Activated CD4-positive, alpha-beta memory T cell treated with anti-CD3 and anti-CD28 coated beads, Interleukin-2, amount 10 ng/mL, durations not matched to agents 7 days and 5 days (primary cell): ENCODE measurements around the gene PLEKHD1. TPM values are rescaled to one million over a fixed set of nuclear protein-coding genes. Genes with fewer than 3 reads are reported as not detected.
"Not testable (repeated sequence)": the region's sequence is repeated elsewhere in the genome, so short reads cannot be mapped to it uniquely, and the experiment has no call there.

Experiments
- CTCF ChIA-PET: fragments of 350-600 bp; sonication (Branson Sonifier 250); formaldehyde crosslinking; loops from one replicate; lab custom pipeline; 2021; ENCODE audit warnings: antibody characterized with exemption, inconsistent platforms; lab: Charles Lee
- POLR2A ChIA-PET: fragments of 350-600 bp; sonication (Branson Sonifier 250); formaldehyde crosslinking; loops from one replicate; lab custom pipeline; 2021; ENCODE audit warnings: antibody characterized with exemption; lab: Charles Lee
- DNase-seq: peaks from one replicate; pipeline ENCODE4 v3.0.0-alpha.2; 2020
- H3K27ac Mint-ChIP-seq: one replicate; pipeline ENCODE4 v1.8.0; 2021; ENCODE audit warnings: mild to moderate bottlenecking, mixed read lengths
- H3K27me3 Mint-ChIP-seq: one replicate; pipeline ENCODE4 v1.8.0; 2021; ENCODE audit warnings: mixed read lengths
- H3K36me3 Mint-ChIP-seq: one replicate; pipeline ENCODE4 v1.8.0; 2021; ENCODE audit warnings: low read depth, mixed read lengths
- H3K4me1 Mint-ChIP-seq: one replicate; pipeline ENCODE4 v1.8.0; 2021; ENCODE audit warnings: mixed read lengths
- H3K4me3 Mint-ChIP-seq: one replicate; pipeline ENCODE4 v1.8.0; 2021; ENCODE audit warnings: mild to moderate bottlenecking, mixed read lengths
- H3K9me3 Mint-ChIP-seq: one replicate; pipeline ENCODE4 v1.8.0; 2021; ENCODE audit warnings: mixed read lengths
- total RNA-seq, 2 experiments: library from RNA; stranded (reverse); gene quantifications; one replicate each; pipeline ENCODE4 v1.2.3, GENCODE V29; 2021

The PLEKHD1 gene
- total RNA-seq, 2 experiments from 2014 or later: 0.13 to 0.15 TPM

DNA sequence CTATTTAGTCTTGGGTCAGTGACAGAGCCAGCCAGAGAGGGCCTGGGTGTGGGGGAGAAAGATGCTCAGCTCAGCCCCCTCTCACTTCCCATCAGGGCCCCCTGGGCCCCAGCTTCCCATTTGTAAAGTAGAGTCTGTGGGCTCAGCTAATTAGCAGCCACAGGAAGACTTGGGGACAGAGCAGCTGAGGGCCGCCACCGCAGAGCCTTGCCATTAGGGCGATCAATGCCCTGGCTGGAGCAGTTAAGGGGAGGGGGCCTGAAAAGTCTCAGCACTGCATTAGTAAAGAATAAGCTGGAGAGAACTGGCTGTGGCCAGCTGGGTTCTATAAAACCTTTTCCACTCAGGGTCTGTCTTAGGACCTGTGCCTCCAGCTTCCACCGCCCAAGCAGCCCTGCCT, 2.7 kb downstream of the PLEKHD1 start:
- Mint-ChIP-seq H3K27me3 (peaks cover 57% of the 10 kb centered on the region), H3K9me3 (no peaks in the 10 kb centered on the region), H3K4me1 (peaks cover 4% of the 10 kb centered on the region), H3K36me3 (no peaks in the 10 kb centered on the region), H3K27ac (no peak overlapping the region), H3K4me3 (no peak overlapping the region)
- no peak for DNase-seq
- ChIA-PET POLR2A (no interaction called here), CTCF (interaction anchor here (0.9 to 2.5 kb wide), 3 partner anchors 13 to 28 kb away, joined by 4 to 7 read pairs (median 4); no protein-coding TSS in a partner anchor)

DNA sequence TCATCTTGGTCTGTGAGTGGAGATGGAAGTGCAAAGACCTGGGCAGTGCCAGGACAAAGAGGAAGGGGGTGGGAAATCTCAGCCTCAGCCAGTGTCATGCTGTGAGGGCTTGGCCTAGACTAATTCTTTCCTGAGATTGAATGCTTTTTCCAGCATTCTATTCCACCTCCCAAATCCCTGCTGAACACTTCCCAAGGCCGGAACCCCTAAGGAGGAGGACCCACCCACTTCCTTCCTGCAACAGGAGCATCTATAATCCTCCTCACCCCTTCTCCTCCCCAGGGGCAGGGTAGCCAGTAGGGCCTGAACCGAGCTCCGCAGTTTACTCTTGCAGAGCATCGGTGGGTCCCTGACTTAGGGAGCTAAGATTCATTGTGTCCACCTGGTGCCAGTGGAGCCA, 3.2 kb downstream of the PLEKHD1 start:
- POLR2A ChIA-PET: no interaction called here
- Mint-ChIP-seq H3K36me3 (no peaks in the 10 kb centered on the region), H3K4me1 (peaks cover 4% of the 10 kb centered on the region), H3K9me3 (no peaks in the 10 kb centered on the region), H3K27me3 (peaks cover 57% of the 10 kb centered on the region), H3K27ac (no peak overlapping the region), H3K4me3 (no peak overlapping the region)
- CTCF ChIA-PET: interaction anchor here (0.9 to 2.5 kb wide), 2 partner anchors 13 to 16 kb away, joined by 4 to 7 read pairs; no protein-coding TSS in a partner anchor
- no peak for DNase-seq

DNA sequence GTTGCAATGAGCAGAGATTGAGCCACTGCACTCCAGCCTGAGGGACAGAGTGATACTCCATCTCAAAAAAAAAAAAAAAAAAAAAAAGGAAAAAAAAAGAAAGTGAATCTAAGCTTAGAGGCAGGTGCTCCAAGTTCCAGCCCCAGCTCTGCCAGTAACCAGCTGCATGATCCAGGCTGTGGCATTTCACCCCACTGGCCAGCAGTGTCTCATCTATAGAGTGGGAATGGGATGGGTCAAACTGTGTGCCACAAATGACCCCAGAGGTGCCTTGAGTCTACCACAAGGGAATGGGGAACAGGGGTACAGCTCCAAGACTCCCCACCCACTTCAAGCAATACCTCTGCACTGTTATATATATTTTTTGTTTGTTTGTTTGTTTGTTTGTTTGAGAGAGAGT, 5.0 kb downstream of the PLEKHD1 start:
- Mint-ChIP-seq H3K4me1 (no peaks in the 10 kb centered on the region), H3K27ac (no peak overlapping the region), H3K27me3 (peaks cover 46% of the 10 kb centered on the region), H3K4me3 (no peak overlapping the region), H3K36me3 (no peaks in the 10 kb centered on the region), H3K9me3 (no peaks in the 10 kb centered on the region)
- ChIA-PET POLR2A (no interaction called here), CTCF (interaction anchor here (0.6 to 2.5 kb wide), 2 partner anchors 15 to 230 kb away, joined by 3 to 7 read pairs; partner anchors contain the start of gene GALNT16)
- DNase-seq: no peak

DNA sequence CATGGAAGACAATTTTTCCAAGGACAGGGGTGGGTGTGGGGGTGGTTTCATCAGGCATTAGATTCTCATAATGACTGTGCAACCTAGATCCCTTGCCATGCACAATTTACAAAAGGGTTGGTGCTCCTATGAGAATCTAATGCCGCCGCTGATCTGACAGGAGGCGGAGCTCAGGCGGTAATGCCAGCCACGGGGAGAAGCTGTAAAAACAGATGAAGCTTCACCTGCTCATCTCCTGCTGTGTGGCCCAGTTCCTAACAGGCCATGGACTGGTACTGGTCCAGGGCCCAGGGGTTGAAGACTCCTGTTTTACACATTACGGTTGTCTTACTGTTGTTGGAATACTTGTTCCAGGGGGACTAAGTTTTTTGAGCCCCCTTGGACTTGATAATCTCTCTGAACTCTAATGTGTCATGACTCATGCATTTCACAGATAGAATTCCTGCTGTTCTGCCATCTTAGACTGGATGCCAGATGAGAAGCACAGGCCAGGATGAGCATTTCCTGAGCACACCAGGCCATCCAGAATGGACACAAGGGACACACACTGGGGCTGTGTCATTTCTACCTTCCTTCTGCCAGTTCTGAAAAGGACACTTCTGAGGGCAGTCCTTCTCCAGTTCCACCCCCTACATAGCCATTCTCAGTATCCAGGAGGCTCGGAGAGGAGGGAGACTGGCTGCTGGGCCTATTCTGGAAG, 5.8 kb downstream of the PLEKHD1 start:
- no peak for DNase-seq
- no peaks in the 10 kb centered on the region for H3K36me3 Mint-ChIP-seq
- POLR2A ChIA-PET: no interaction called here
- no peak overlapping the region for H3K4me3 Mint-ChIP-seq
- peaks cover 46% of the 10 kb centered on the region for H3K27me3 Mint-ChIP-seq
- no peaks in the 10 kb centered on the region for H3K4me1 Mint-ChIP-seq
- no peak overlapping the region for H3K27ac Mint-ChIP-seq
- CTCF ChIA-PET: no interaction called here
- H3K9me3 Mint-ChIP-seq: no peaks in the 10 kb centered on the region

DNA sequence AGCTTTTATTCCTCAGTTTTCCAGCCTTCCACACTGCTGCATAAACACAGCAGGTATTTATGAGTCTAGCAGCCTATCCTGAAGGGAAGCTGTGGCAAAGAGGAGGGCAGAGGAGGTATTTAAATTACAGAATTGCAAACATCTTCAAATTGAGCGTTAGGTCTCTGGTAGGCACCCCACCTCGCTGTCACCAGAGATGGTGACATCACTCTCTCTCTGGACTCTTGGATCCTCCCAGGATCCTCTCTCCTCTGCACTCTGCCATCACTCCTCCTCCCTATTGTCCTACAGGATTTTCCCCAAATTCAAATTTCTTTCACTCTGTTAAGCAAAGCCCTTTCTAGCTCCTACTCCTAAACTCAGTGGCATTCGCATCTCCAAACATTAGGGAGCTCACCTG, 6.7 kb downstream of the PLEKHD1 start:
- no peak overlapping the region for H3K27ac Mint-ChIP-seq
- CTCF ChIA-PET: no interaction called here
- POLR2A ChIA-PET: no interaction called here

DNA sequence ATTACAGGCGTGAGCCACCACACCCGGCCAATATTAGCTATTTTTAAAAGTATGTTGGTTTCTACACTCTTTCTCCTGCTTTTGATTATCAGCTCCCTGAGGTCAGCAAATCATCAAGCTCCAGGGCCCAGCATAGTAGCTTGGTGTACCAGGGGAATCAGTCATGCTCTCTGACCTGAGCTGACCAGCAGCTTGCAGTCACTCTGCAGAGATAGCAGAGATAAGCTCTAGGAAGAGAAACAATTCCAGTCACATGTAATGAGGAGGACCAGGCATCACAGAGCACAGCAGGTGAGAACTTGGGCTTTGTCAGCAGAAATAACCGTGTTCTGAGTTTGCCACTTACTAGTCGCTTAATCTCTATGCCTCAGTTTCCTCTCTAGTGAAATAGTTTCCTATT, 8.5 kb downstream of the PLEKHD1 start:
- H3K27ac Mint-ChIP-seq: no peak overlapping the region
- no peak overlapping the region for H3K4me3 Mint-ChIP-seq
- no peaks in the 10 kb centered on the region for H3K9me3 Mint-ChIP-seq
- H3K4me1 Mint-ChIP-seq: no peaks in the 10 kb centered on the region
- no peaks in the 10 kb centered on the region for H3K36me3 Mint-ChIP-seq
- H3K27me3 Mint-ChIP-seq: peaks cover 26% of the 10 kb centered on the region
- ChIA-PET CTCF (interaction anchor here (1.0 to 1.4 kb wide), 3 partner anchors 11 to 34 kb away, joined by 3 to 4 read pairs (median 3); no protein-coding TSS in a partner anchor), POLR2A (no interaction called here)
- no peak for DNase-seq

More for the DNA sequence above, 6.7 kb downstream of the PLEKHD1 start:
- Mint-ChIP-seq H3K4me3 (no peak overlapping the region), H3K4me1 (no peaks in the 10 kb centered on the region), H3K9me3 (no peaks in the 10 kb centered on the region), H3K27me3 (peaks cover 38% of the 10 kb centered on the region), H3K36me3 (no peaks in the 10 kb centered on the region)
- DNase-seq: no peak

DNA sequence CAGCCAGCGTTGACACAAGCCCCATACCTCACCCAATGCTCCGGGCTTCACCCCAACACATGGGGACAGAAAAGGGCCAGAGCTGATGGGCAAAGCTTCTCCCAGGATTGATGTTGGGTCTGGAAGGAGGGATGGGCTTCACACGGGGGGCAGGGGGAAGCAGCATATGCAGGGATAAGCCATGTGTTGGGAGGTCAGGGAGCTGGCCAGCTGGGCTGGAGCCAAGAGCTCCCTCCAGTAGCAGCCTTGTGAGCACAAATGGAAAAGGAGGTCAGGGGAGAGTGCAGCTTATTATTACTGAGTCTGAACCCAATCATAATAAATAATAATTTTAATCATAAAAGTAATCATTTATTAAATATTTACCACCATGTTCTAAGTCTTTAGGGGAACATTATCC, 9.3 kb downstream of the PLEKHD1 start:
- Mint-ChIP-seq H3K4me1 (no peaks in the 10 kb centered on the region), H3K27me3 (peaks cover 22% of the 10 kb centered on the region), H3K9me3 (no peaks in the 10 kb centered on the region), H3K4me3 (no peak overlapping the region), H3K27ac (no peak overlapping the region), H3K36me3 (no peaks in the 10 kb centered on the region)
- ChIA-PET POLR2A (no interaction called here), CTCF (interaction anchor here (0.8 kb wide), 1 partner anchor 40 kb away, joined by 3 read pairs; no protein-coding TSS in a partner anchor)
- DNase-seq: no peak

DNA sequence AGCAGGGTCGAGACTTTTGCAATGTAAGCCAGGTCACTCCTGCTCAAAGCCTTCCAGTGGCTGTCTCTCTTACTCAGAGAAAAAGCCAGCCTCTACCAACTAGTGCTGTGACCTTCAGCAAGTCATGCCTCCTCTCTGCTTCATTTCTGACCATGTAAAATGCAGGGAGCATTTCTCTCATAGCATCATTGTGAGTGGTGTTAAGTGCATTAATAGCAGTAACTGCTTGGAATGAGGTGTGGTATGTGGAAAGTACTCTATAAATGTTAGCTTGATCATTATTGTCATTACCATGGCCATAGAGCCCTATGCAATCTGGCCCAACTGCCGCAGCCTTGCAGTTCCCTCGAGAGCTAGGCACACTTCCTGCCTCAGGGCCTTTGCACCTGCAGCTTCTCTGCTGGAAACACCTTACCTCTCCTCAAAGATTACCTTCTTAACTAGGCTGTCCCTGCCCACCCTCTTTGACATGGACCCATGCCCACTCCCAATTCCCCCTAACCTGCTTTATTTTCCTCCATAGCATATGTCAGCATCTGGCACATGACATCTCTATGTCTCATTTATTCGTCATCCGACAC, 10.9 kb downstream of the PLEKHD1 start:
- DNase-seq: no peak
- Mint-ChIP-seq H3K36me3 (no peaks in the 10 kb centered on the region), H3K4me3 (no peak overlapping the region), H3K27me3 (peaks cover 14% of the 10 kb centered on the region), H3K27ac (no peak overlapping the region), H3K4me1 (no peaks in the 10 kb centered on the region), H3K9me3 (no peaks in the 10 kb centered on the region)
- ChIA-PET CTCF (no interaction called here), POLR2A (no interaction called here)

DNA sequence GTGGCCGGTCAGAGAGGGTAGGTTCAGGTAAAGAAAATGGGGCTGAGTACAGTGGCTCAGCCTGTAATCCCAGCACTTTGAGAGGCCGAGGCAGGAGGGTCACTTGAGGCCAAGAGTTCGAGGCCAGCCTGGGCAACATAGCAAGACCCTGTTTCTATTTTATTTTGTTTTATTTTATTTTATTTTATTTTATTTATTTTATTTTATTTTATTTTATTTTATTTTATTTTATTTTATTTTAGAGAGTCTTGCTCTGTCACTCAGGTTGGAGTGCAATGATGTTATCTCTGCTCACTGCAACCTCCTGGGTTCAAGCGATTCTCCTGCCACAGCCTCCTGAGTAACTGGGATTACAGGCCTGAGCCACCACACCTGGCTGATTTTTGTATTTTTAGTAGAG, 13.3 kb downstream of the PLEKHD1 start:
- H3K36me3 Mint-ChIP-seq, POLR2A ChIA-PET: not testable (repeated sequence)

DNA sequence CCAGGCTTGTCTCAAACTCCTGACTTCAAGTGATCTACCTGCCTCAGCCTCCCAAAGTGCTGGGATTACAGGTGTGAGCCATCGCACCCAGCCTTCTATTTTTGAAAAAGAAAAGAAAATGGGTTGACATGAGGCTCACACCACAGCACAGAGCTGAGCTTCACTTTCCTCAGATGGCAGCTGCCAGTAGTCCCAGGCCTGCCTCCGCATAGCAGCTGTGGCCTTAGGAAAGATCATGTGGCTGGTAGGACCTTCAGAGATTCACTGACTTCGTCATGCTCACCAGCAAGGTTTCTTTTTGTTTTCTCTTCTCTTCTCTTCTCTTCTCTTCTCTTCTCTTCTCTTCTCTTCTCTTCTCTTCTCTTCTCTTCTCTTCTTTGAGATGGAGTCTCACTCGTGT, 13.8 kb downstream of the PLEKHD1 start:
- H3K27me3 Mint-ChIP-seq, DNase-seq, H3K27ac Mint-ChIP-seq, POLR2A ChIA-PET, H3K4me1 Mint-ChIP-seq, CTCF ChIA-PET, H3K4me3 Mint-ChIP-seq, H3K9me3 Mint-ChIP-seq, H3K36me3 Mint-ChIP-seq: not testable (repeated sequence)

More for the DNA sequence above, 13.3 kb downstream of the PLEKHD1 start:
- H3K4me1 Mint-ChIP-seq, DNase-seq, H3K27ac Mint-ChIP-seq, H3K27me3 Mint-ChIP-seq, CTCF ChIA-PET, H3K9me3 Mint-ChIP-seq, H3K4me3 Mint-ChIP-seq: not testable (repeated sequence)

DNA sequence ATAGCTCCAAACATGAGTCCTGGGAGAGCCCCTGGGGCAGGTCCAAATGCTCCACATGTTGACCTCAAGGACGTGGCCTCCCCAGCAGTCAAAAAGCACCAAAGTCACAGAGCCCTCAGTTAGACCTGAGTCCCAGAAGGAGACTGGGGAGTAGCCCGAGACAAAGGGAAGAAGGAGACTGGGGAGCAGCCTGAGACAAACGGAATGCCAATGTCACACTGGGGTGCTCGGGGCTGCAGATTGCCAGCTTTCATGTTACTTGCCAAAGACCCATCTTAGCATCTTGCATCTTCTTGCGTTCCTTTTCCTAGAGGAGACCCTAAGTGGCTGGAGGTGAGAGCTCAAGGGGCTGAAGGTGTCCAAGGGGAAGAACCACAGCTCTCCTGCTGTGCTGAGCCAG, 14.9 kb downstream of the PLEKHD1 start:
- DNase-seq: no peak
- POLR2A ChIA-PET: no interaction called here

DNA sequence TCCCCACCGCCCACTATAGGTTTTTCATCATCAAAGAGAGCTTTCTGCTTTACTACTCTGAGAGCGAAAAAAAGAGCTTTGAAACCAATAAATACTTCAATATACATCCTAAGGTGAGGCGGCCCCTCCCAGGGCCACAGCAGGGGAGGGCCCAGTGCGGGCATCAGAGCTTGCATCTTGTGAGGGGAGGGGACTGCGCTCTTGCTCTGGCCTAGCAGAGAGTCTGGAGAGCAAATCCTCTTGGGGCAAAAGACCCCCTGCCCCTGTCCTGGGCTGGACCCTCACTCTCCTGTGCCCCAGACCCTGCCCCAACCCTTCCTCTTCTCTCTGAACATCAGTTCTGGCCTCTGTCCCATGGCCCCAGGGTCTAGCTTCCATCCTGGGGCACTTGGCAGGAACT, 15.6 kb downstream of the PLEKHD1 start:
- no peak for DNase-seq
- POLR2A ChIA-PET: no interaction called here

More for the DNA sequence above, 14.9 kb downstream of the PLEKHD1 start:
- Mint-ChIP-seq H3K36me3 (no peaks in the 10 kb centered on the region), H3K4me1 (no peaks in the 10 kb centered on the region), H3K4me3 (no peak overlapping the region), H3K9me3 (no peaks in the 10 kb centered on the region), H3K27me3 (peaks cover 8% of the 10 kb centered on the region), H3K27ac (no peak overlapping the region)
- CTCF ChIA-PET: no interaction called here

DNA sequence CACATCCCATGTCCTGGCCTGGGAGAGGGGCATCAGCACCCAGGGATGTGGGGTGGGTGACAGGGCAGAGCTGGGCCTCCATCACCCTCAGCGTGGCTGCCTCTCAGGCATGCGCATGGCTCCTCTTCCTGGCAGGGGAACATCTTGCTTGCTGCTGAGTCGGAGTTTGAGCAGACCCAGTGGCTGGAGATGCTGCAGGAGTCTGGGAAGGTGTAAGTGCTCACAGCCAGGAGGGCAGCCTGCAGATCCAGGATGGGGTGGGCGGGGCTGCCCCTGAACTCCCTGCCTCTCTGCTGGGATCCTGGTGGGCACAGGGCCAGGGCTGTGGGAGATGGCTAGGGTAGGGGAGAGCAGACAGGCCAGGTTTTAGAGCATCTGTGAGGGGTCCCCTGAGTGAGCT, 16.2 kb downstream of the PLEKHD1 start:
- Mint-ChIP-seq H3K27ac (no peak overlapping the region), H3K27me3 (peaks cover 3% of the 10 kb centered on the region), H3K9me3 (no peaks in the 10 kb centered on the region), H3K4me3 (no peak overlapping the region), H3K36me3 (no peaks in the 10 kb centered on the region), H3K4me1 (no peaks in the 10 kb centered on the region)
- ChIA-PET CTCF (no interaction called here), POLR2A (no interaction called here)
- DNase-seq: no peak

More for the DNA sequence above, 15.6 kb downstream of the PLEKHD1 start:
- CTCF ChIA-PET: no interaction called here
- H3K27me3 Mint-ChIP-seq: peaks cover 6% of the 10 kb centered on the region
- no peaks in the 10 kb centered on the region for H3K9me3 Mint-ChIP-seq
- H3K27ac Mint-ChIP-seq: no peak overlapping the region
- H3K4me1 Mint-ChIP-seq: no peaks in the 10 kb centered on the region
- H3K36me3 Mint-ChIP-seq: no peaks in the 10 kb centered on the region
- H3K4me3 Mint-ChIP-seq: no peak overlapping the region
